HFFc6 (cell line): ENCODE results near the gene CST3. TPM values are rescaled to one million over a fixed set of nuclear protein-coding genes. Genes with fewer than 3 reads are reported as not detected.

Experiments used
- DNase-seq: peaks from one replicate; pipeline ENCODE4 v3.0.0-alpha.2; 2018
- H3K27ac Mint-ChIP-seq: 2 replicates; pipeline ENCODE4 v1.8.0; 2020; ENCODE audit warnings: mild to moderate bottlenecking, mixed read lengths
- H3K27me3 Mint-ChIP-seq: 2 replicates; pipeline ENCODE4 v1.8.0; 2021; ENCODE audit warnings: mild to moderate bottlenecking, moderate library complexity, mixed read lengths; ENCODE audit not compliant: insufficient read depth
- H3K36me3 Mint-ChIP-seq: 2 replicates; pipeline ENCODE4 v1.8.0; 2021; ENCODE audit warnings: low read depth, mixed read lengths
- H3K4me1 Mint-ChIP-seq: 2 replicates; pipeline ENCODE4 v1.8.0; 2020; ENCODE audit warnings: low read depth, mixed read lengths
- H3K4me3 Mint-ChIP-seq: 2 replicates; pipeline ENCODE4 v1.8.0; 2020; ENCODE audit warnings: mild to moderate bottlenecking, moderate library complexity, mixed read lengths
- H3K9me3 Mint-ChIP-seq: 2 replicates; pipeline ENCODE4 v1.8.0; 2020; ENCODE audit warnings: mild to moderate bottlenecking, mixed read lengths
- total RNA-seq, 6 experiments: library from RNA; stranded (reverse); fragmentation: NEBNext Ultra II Directional; extraction: Animal tissue kit (Norgen Biotek cat#: 25700); gene quantifications; 2 replicates in 1 of 6; 3 replicates in 5 of 6; pipeline ENCODE4 v1.2.3, GENCODE V29; 2021
- TF ChIP-seq, protein P1 (sequence below): fragments of 200-600 bp; sonication (generic); IDR thresholded peaks from 2 replicates; pipeline ENCODE4 v1.5.0; 2021; ENCODE audit warnings: antibody characterized with exemption, mild to moderate bottlenecking

Gene CST3
- total RNA-seq, 6 experiments from 2014 or later = 211 to 296 (median 234) TPM

DNA sequence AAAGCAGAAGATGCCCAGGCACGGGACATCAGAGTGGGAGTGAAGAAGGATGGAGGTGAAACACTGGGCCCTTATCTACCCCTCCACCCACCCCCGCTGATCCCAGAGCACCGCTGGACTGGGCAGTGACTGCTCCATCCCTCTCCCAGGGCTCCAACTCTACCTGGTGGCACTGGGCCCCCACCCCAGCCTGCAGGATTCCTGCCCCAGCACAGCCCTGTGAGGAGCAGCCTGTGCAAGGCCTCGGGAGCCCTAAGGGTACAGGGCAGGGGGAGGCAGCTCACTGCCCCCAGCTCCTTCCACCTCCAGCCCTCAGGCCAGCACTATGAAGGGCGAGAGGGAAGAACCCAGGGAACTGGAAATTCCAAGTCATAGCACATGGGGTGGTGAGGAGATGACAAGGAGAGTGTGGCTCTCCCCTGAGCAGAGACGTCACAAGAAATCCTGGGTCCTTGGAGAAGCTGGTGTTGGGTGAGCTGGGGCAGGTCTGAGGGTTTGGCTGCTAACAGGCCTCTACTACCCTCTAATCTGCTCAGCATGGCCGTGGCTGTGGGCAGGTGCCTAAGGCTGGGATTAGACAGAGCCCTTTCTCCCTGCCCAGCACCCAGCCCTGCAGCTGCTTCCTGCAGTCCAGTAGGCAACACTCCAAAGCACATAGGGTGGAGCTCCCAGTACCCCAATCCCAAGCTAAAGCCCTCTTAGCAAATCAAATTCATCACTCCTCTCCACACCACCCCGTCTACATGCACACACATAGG lies 3.5 kb downstream of the CST3 start:
- H3K36me3 Mint-ChIP-seq = peaks cover 17% of the 10 kb centered on the region
- no peak overlapping the region for H3K4me3 Mint-ChIP-seq
- H3K27me3 Mint-ChIP-seq = no peaks in the 10 kb centered on the region
- no peak for DNase-seq
- no peaks in the 10 kb centered on the region for H3K9me3 Mint-ChIP-seq
- no peak overlapping the region for H3K27ac Mint-ChIP-seq
- TF ChIP-seq, protein P1, sequence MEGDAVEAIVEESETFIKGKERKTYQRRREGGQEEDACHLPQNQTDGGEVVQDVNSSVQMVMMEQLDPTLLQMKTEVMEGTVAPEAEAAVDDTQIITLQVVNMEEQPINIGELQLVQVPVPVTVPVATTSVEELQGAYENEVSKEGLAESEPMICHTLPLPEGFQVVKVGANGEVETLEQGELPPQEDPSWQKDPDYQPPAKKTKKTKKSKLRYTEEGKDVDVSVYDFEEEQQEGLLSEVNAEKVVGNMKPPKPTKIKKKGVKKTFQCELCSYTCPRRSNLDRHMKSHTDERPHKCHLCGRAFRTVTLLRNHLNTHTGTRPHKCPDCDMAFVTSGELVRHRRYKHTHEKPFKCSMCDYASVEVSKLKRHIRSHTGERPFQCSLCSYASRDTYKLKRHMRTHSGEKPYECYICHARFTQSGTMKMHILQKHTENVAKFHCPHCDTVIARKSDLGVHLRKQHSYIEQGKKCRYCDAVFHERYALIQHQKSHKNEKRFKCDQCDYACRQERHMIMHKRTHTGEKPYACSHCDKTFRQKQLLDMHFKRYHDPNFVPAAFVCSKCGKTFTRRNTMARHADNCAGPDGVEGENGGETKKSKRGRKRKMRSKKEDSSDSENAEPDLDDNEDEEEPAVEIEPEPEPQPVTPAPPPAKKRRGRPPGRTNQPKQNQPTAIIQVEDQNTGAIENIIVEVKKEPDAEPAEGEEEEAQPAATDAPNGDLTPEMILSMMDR = no peak
- H3K4me1 Mint-ChIP-seq = peaks cover 29% of the 10 kb centered on the region

DNA sequence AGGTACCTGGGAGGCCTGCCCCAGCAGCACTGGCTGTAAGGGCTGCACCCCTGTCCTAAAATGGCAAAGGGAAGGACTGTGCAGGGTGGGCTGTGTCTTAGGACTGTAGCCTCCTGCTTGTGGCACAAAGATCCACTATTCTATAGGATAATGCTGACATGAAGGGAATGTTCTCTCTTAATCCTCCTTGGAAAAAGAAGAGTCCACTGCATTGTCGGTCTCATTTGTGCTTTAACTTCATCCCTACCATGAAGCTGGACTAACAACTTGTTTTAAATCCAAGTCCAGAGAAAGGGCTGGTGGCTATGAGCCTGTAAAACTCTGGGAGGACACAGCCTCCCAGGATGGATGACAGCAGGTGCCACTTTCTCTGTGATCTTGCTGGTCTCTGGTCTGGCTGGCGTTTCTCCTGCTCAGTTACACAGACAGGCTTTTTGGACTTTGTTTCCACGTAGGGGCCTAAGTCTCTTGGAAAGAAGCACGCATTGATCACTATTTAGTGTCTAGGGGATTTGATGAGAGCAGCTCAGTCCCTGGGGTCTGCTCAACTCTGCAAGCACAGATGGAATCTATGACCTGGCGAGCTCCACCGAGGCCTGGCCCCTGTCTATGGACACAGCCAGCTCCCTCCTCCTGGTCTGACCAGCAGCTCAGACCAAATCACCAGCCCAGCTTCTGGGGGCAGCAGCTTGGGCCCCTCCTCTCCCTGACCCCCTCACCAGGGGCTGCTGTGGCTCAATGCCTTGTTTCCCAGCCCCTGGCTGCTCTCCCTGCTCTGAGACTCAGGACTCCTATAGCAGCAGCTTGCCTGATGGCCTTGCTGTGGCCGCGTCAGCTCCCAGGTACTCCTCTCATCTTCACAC lies 4.8 kb downstream of the CST3 start:
- H3K4me3 Mint-ChIP-seq = no peak overlapping the region
- peaks cover 35% of the 10 kb centered on the region for H3K4me1 Mint-ChIP-seq
- DNase-seq = no peak
- no peaks in the 10 kb centered on the region for H3K27me3 Mint-ChIP-seq
- H3K27ac Mint-ChIP-seq = no peak overlapping the region
- TF ChIP-seq, protein P1 = no peak
- H3K9me3 Mint-ChIP-seq = no peaks in the 10 kb centered on the region
- H3K36me3 Mint-ChIP-seq = peaks cover 17% of the 10 kb centered on the region

DNA sequence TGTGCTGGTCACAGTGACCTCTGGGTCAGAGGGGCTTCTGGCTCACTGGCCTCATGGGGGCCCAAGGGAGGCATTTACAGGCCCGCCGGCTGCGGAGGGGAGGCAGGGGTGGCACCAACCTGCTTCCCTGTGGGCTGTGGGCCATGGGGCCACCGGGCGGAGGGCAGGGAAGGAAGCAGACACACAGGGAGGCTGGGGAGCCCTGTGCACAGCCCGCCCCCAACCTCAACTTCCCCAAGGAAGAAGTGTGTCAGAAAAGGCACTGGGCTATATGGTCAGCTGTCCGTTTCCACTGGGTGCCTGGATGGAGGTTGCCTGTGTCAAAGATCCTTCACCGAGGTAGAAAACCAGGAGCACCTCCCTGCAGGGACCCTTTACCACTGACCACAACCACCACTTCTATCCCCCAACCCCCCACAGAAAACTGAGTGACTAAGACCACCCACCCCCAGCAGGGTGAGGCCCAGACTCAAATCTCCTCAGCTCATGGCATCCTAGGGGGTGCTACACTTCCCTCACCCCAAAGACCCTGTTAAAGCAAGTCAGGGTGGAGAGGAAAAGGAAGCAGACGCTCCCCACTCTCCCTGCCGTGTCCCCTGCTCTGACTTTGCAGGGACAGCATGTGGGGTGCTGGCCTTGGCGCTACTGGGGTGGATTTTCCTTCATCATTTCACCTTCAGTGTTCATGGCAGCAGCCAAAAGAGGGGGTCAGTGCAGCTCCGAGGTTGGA lies 5.6 kb downstream of the CST3 start:
- TF ChIP-seq, protein P1 = no peak
- no peak overlapping the region for H3K27ac Mint-ChIP-seq
- peaks cover 35% of the 10 kb centered on the region for H3K4me1 Mint-ChIP-seq
- no peak for DNase-seq
- no peaks in the 10 kb centered on the region for H3K27me3 Mint-ChIP-seq
- H3K4me3 Mint-ChIP-seq = no peak overlapping the region
- H3K9me3 Mint-ChIP-seq = no peaks in the 10 kb centered on the region
- H3K36me3 Mint-ChIP-seq = peaks cover 17% of the 10 kb centered on the region

DNA sequence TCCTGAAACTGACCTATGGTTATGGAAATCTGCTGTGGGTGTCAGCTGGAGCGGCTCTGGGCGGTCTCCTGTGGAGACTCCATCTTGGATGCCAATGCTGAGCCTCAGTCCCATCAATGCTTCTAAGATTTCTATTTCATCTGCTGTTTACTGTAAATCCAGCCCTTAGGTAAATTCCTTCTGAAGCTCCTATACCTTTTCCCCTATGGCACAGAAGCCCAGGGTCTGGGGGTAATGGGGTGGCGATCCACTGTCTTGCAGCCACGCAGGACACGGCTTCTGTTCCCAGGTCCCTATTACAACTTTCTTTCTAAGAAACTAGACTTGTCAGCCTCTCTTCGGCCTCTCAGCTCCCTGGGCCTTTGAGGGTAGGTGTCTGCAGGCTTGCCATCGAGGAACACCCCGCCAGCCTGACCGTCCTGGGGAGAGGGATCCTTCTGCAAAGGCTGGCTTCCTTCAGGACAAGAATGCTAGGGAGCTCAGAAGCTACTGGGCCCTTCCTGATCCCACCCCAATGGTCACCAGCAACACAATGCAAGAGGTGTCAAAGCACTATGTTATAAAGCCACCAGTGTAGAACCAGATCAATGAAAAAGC lies 6.4 kb downstream of the CST3 start:
- TF ChIP-seq, protein P1 = no peak
- no peak overlapping the region for H3K4me3 Mint-ChIP-seq
- H3K27me3 Mint-ChIP-seq = no peaks in the 10 kb centered on the region
- H3K27ac Mint-ChIP-seq = no peak overlapping the region
- DNase-seq = no peak
- H3K9me3 Mint-ChIP-seq = no peaks in the 10 kb centered on the region
- H3K4me1 Mint-ChIP-seq = peaks cover 33% of the 10 kb centered on the region
- H3K36me3 Mint-ChIP-seq = peaks cover 17% of the 10 kb centered on the region

DNA sequence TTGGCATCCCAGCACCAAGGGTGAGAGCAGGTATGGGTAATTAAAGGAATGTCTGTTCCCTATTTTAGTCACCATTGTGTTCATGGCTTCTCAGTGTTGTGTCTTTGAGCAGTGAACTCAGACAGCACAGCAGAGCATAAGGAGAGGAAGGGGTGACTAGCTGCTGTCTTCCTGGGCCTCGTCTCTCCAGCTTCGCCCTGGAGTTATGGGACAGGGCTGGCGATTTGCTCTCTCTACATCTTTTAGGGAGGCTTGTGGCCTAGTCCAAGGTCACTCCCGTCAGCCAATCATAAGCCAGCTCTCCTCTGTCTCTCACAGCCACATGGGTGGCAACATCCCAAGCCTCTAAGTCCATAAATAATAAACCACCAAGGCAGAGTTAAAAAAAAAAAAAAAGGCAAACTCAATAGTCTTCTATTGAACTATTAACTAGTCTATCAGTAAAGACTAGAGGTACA lies 7.3 kb downstream of the CST3 start:
- H3K27me3 Mint-ChIP-seq = no peaks in the 10 kb centered on the region; the same call in 1 of the 2 replicates
- no peak overlapping the region for H3K4me3 Mint-ChIP-seq
- no peak overlapping the region for H3K27ac Mint-ChIP-seq
- no peaks in the 10 kb centered on the region for H3K9me3 Mint-ChIP-seq
- no peak for DNase-seq
- TF ChIP-seq, protein P1 = no peak
- peaks cover 17% of the 10 kb centered on the region for H3K36me3 Mint-ChIP-seq
- H3K4me1 Mint-ChIP-seq = peaks cover 29% of the 10 kb centered on the region
